Upper lobe of left lung (tissue), 6 donors: ENCODE data around the gene SERPINA3. TPM values are rescaled to one million over a fixed set of nuclear protein-coding genes. Genes with fewer than 3 reads are reported as not detected.

Experiments
- ATAC-seq, 2 donors: fragments of 200-7000 bp; cut with Tn5 transposase; one replicate each; pipeline ENCODE4 v1.9.1; 2022; ENCODE audit warnings: mild to moderate bottlenecking in 2 of 2, moderate library complexity in 2 of 2; ENCODE audit not compliant: low FRiP score in 2 of 2
- DNase-seq, 2 donors: peaks; one replicate each; pipeline ENCODE4 v3.0.0-alpha.2; 2019 to 2020
- H3K27ac ChIP-seq, 4 donors: fragments of 200-600 bp; sonication (generic); one replicate each; pipeline ENCODE4 v1.5.1; 2016 to 2019
- H3K27me3 ChIP-seq, 4 donors: fragments of 200-600 bp; sonication (generic); one replicate each; pipeline ENCODE4 v1.5.1; 2017 to 2019
- H3K36me3 ChIP-seq, 4 donors: fragments of 200-600 bp; sonication (generic); one replicate each; pipeline ENCODE4 v1.5.1; 2016 to 2019
- H3K4me1 ChIP-seq, 4 donors: fragments of 200-600 bp; sonication (generic); one replicate each; pipeline ENCODE4 v1.5.1; 2018 to 2019
- H3K4me3 ChIP-seq, 4 donors: fragments of 200-600 bp; sonication (generic); one replicate each; pipeline ENCODE4 v1.5.1; 2017 to 2019; ENCODE audit warnings: mild to moderate bottlenecking in 2 of 4, moderate library complexity in 1 of 4
- H3K9me3 ChIP-seq, 4 donors: fragments of 200-600 bp; sonication (generic); one replicate each; pipeline ENCODE4 v1.5.1; 2018 to 2019
- EP300 ChIP-seq, 4 donors: sonication (generic); formaldehyde crosslinking; IDR thresholded peaks; one replicate each; pipeline ENCODE4 v1.5.1; 2017; ENCODE audit warnings: antibody characterized with exemption in 4 of 4, control low read depth in 2 of 4
- POLR2A ChIP-seq, 4 donors: fragments of 450-650 bp; IDR thresholded peaks; one replicate each; pipeline ENCODE4 v1.5.1; 2016 to 2017; ENCODE audit warnings: antibody characterized with exemption in 4 of 4, mild to moderate bottlenecking in 2 of 4
- POLR2AphosphoS5 ChIP-seq, 2 donors: sonication (generic); formaldehyde crosslinking; IDR thresholded peaks; one replicate each; pipeline ENCODE4 v1.5.1; 2017; ENCODE audit warnings: antibody characterized with exemption in 2 of 2
- WGBS, 2 donors: methylation state at CpG; one replicate each; pipeline ENCODE4 v1.1.5; 2017 to 2018; 5-methylcytosine and 5-hydroxymethylcytosine counted together
- total RNA-seq, 6 donors: library from RNA; depleted of rRNA in 4 of 6; stranded (reverse); fragments of >200 nt in 4 of 6; gene quantifications; one replicate each; pipeline versions ENCODE4 v1.1.0 to v1.2.1, GENCODE V29; 2016 to 2021
- TF ChIP-seq, protein P1 (sequence below), 6 experiments: fragments of 450-650 bp in 4 of 6; fragments of 200-600 bp in 2 of 6; sonication (generic) in 2 of 6; IDR thresholded peaks; one replicate each; pipeline ENCODE4 v1.5.1; 2016 to 2019; ENCODE audit warnings: antibody characterized with exemption in 6 of 6
- donor health status: DM: no; HTN: no; CAD: no; lungs with moderate emphysema.
- donor health status: DM: no; HTN: yes; CAD: no; lungs with severe emphysema.

SERPINA3 gene
- total RNA-seq, 6 donors from 2014 or later = 32.5 to 111 (median 55.4) TPM

DNA sequence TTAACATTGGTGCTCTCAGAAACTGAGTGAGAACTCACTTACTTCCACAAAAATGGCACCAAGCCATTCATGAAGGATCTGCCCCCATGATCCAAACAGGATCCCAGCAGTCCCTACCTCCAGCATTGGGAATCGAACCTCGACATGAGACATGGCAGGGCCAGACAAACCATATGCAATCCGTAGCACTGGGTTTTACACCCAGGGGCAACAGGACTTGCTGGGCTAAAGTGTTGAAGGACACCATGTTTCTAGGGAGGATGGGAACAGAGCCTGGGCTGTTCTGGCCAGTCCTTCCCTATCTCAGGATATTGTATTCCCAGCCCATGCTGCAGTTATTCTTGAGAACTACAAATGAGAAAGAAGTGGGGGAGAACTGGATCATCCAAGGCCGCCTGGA is 36.6 kb downstream of the SERPINA3 start:
- ATAC-seq = no peak
- Histone ChIP-seq H3K27me3 (no peaks in the 10 kb centered on the region), H3K36me3 (no peaks in the 10 kb centered on the region), H3K4me3 (no peak overlapping the region), H3K4me1 (no peaks in the 10 kb centered on the region), H3K9me3 (peaks cover 0 to 15% (median 8%) of the 10 kb centered on the region in 4 donors), H3K27ac (no peak overlapping the region)
- WGBS, 2 donors = 46 to 95% methylated on average over 3 to 4 of the region's 4 CpGs
- DNase-seq = no peak
- TF ChIP-seq, protein P1, sequence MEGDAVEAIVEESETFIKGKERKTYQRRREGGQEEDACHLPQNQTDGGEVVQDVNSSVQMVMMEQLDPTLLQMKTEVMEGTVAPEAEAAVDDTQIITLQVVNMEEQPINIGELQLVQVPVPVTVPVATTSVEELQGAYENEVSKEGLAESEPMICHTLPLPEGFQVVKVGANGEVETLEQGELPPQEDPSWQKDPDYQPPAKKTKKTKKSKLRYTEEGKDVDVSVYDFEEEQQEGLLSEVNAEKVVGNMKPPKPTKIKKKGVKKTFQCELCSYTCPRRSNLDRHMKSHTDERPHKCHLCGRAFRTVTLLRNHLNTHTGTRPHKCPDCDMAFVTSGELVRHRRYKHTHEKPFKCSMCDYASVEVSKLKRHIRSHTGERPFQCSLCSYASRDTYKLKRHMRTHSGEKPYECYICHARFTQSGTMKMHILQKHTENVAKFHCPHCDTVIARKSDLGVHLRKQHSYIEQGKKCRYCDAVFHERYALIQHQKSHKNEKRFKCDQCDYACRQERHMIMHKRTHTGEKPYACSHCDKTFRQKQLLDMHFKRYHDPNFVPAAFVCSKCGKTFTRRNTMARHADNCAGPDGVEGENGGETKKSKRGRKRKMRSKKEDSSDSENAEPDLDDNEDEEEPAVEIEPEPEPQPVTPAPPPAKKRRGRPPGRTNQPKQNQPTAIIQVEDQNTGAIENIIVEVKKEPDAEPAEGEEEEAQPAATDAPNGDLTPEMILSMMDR (IDR thresholded peaks at IDR 0.05) = no peak
- TF ChIP-seq EP300 (IDR thresholded peaks at IDR 0.05) (no peak), POLR2AphosphoS5 (IDR thresholded peaks at IDR 0.05) (no peak), POLR2A (IDR thresholded peaks at IDR 0.05) (no peak)

DNA sequence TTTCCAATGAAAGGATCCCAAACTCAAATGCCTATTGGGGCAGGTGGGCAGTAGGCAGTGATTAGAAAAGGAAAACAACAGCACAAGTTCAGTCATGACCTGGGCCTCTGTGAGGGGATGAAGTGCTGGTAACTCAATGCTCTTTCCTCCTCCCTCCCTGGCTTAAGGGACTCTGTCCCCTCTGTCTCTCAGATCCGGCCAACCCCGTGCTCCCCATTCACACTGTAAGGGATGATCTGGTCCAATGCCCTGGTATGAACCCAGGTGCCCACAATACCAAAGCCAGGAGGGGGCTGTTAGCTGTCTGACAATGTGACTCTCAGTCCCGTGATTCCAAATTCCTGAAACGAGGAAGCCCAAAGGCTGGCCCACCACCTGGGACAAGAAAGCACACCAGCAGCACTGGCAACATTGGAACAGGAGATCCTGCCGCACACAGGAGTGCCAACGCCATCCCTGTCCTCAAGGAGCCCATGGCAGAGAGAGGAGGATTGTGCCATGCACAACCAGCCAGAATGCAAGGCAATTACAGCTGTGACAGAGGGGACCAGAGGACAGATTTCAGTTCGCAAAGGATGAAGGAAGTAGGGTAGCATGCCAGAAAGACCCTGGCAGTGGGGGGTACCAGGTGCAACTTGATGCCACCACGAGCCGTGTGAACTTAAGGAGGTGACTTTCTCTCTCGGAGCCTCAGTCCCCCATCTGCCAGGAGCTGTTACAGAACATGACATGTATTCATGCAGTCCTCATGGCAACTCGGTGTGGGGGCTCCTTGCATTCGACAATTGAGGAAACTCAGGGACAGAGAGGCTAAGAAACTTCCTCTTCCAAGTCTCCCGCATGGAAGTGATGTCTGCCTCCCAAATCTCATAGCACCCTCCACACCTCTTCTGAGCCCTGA is 37.6 kb downstream of the SERPINA3 start:
- Histone ChIP-seq H3K27ac (no peak overlapping the region), H3K27me3 (no peaks in the 10 kb centered on the region), H3K4me1 (no peaks in the 10 kb centered on the region), H3K4me3 (no peak overlapping the region), H3K36me3 (no peaks in the 10 kb centered on the region), H3K9me3 (peaks cover 0 to 15% (median 8%) of the 10 kb centered on the region in 4 donors)
- TF ChIP-seq EP300 (IDR thresholded peaks at IDR 0.05) = no peak
- TF ChIP-seq POLR2AphosphoS5 (IDR thresholded peaks at IDR 0.05) = no peak
- TF ChIP-seq POLR2A (IDR thresholded peaks at IDR 0.05) = no peak
- TF ChIP-seq, protein P1 (IDR thresholded peaks at IDR 0.05) = no peak
- DNase-seq (no peak), ATAC-seq (no peak)
- 71 to 81% methylated on average over 5 to 13 of the region's 13 CpGs for WGBS, 2 donors

DNA sequence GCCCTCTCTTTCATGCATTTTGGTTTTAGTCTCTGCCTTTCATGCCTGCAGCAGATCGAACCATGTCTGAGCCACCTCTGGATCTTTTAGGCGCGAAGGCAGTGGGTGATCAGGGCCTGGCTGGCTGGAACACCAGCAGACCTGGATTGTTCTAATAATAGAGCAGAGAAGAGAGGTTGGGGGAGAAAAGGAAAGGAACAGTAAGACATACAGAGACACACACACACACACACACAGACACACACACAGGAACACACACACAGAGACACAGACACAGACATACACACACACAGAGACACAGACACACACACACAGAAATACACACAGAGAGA is 38.2 kb downstream of the SERPINA3 start:
- H3K36me3 ChIP-seq = no peaks in the 10 kb centered on the region
- H3K4me1 ChIP-seq = no peaks in the 10 kb centered on the region
- 82 to 84% methylated on average over 3 of the region's 3 CpGs for WGBS, 2 donors
- H3K9me3 ChIP-seq = peaks cover 0 to 15% (median 8%) of the 10 kb centered on the region in 4 donors
- TF ChIP-seq POLR2A (IDR thresholded peaks at IDR 0.05) (no peak), EP300 (IDR thresholded peaks at IDR 0.05) (no peak), POLR2AphosphoS5 (IDR thresholded peaks at IDR 0.05) (no peak)
- TF ChIP-seq, protein P1 (IDR thresholded peaks at IDR 0.05) = no peak
- DNase-seq (no peak), ATAC-seq (no peak)
- H3K27me3 ChIP-seq = no peaks in the 10 kb centered on the region
- no peak overlapping the region for H3K27ac ChIP-seq
- H3K4me3 ChIP-seq = no peak overlapping the region

DNA sequence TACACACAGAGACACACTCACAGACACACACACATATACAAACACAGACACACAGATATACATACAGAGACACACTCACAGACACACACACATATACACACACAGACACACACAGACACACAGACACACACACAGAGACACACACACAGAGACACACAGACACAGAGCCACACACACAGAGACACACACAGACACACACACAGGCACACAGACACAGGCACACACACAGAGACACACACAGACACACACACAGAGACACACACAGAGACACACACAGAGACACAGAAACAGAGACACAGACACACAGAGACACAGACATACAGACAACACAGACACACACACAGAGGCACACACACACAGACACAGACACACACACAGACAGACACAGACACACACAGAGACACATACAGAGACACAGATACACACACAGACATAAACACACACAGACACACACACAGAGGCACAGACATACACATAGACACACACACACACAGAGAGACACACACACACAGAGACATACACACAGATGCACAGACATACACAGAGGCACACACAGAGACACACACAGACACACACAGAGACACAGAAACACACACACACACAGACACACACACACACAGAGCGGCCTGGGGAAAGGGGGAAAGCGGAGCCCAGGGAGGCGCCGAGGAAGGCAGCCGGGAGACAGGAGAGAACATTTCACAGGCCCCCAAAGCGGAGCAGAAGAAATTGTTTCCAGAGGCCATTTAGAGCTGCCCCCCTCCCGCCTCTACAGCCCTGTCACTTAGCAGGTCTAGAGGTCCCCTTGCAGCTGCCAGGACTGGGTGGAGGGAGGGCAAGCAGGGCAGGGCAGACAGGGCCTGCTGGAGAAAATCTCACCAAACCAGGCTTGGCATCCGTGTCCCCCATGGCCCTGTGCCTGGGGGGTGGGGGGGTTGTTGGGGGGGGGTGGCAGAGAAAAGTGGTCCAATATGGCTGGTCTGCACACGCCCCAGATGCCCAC is 38.9 kb downstream of the SERPINA3 start:
- ATAC-seq = peak in 1 of 2 donors; percentile 70
- Histone ChIP-seq H3K4me1 (no peaks in the 10 kb centered on the region), H3K27me3 (no peaks in the 10 kb centered on the region), H3K36me3 (no peaks in the 10 kb centered on the region), H3K27ac (no peak overlapping the region), H3K4me3 (no peak overlapping the region), H3K9me3 (peaks cover 0 to 15% (median 8%) of the 10 kb centered on the region in 4 donors)
- TF ChIP-seq, protein P1 (IDR thresholded peaks at IDR 0.05) = no peak
- TF ChIP-seq POLR2AphosphoS5 (IDR thresholded peaks at IDR 0.05) (no peak), POLR2A (IDR thresholded peaks at IDR 0.05) (no peak), EP300 (IDR thresholded peaks at IDR 0.05) (no peak)
- WGBS, 2 donors = 68 to 69% methylated on average over 9 of the region's 9 CpGs
- DNase-seq = no peak
